IMR-90 (cell line): ENCODE measurements around the gene HSH2D. TPM values are rescaled to one million over a fixed set of nuclear protein-coding genes. Genes with fewer than 3 reads are reported as not detected.

Experiments
- ATAC-seq: fragments of 200-7000 bp; cut with Tn5 transposase; 2 replicates; pipeline ENCODE4 v1.9.1; 2020; ENCODE audit warnings: low read depth, mild to moderate bottlenecking, moderate library complexity
- BruUV-seq: library from RNA; stranded (reverse); fragments of 400-500 nt; replicated peaks from 2 replicates; lab custom pipeline; 2021; lab: Mats Ljungman, UMichigan
- CTCF ChIA-PET: fragments of 300-600 bp; formaldehyde crosslinking; extraction: SDS; loops from one replicate; lab custom pipeline; 2021; ENCODE audit warnings: antibody characterized with exemption; lab: Yijun Ruan, JAX
- POLR2A ChIA-PET: fragments of 300-600 bp; sonication (Branson Sonifier 250); formaldehyde crosslinking; loops from one replicate; lab custom pipeline; 2022; ENCODE audit warnings: antibody characterized with exemption; ENCODE audit not compliant: unreplicated experiment; lab: Charles Lee
- DNase-seq: peaks from one replicate; pipeline ENCODE4 v3.0.0; 2013
- H2AFZ ChIP-seq: replicated peaks from 2 replicates; pipeline ENCODE3; 2013; ENCODE audit warnings: low read length, mild to moderate bottlenecking; ENCODE audit not compliant: poor library complexity
- H2AK5ac ChIP-seq: 2 replicates; pipeline ENCODE4 v1.6.1; 2013; ENCODE audit warnings: low read depth, low read length, inconsistent platforms
- H2AK9ac ChIP-seq: replicated peaks from 2 replicates; pipeline ENCODE3; 2013; ENCODE audit warnings: mild to moderate bottlenecking, low read depth, low read length, moderate library complexity; ENCODE audit not compliant: poor library complexity
- H2BK120ac ChIP-seq: 2 replicates; pipeline ENCODE4 v1.6.1; 2013; ENCODE audit warnings: low read depth, low read length, inconsistent platforms
- H2BK15ac ChIP-seq: 3 replicates; pipeline ENCODE4 v1.6.1; 2013; ENCODE audit warnings: low read depth, low read length, inconsistent platforms
- H2BK20ac ChIP-seq: 2 replicates; pipeline ENCODE4 v1.6.1; 2013; ENCODE audit warnings: low read depth, mild to moderate bottlenecking, inconsistent platforms, low read length, moderate library complexity
- H2BK5ac ChIP-seq: 2 replicates; pipeline ENCODE4 v1.6.1; 2013; ENCODE audit warnings: mild to moderate bottlenecking, low read depth, low read length, inconsistent platforms; ENCODE audit not compliant: poor library complexity, severe bottlenecking
- H3K14ac ChIP-seq: replicated peaks from 2 replicates; pipeline ENCODE4 v1.6.1; 2013; ENCODE audit warnings: low read depth, low read length, inconsistent platforms
- H3K18ac ChIP-seq: 2 replicates; pipeline ENCODE4 v1.6.1; 2013; ENCODE audit warnings: low read depth, low read length, control low read depth
- H3K23ac ChIP-seq: 2 replicates; pipeline ENCODE4 v1.6.1; 2013; ENCODE audit warnings: low read depth, low read length, inconsistent platforms
- H3K27ac ChIP-seq: 2 replicates; pipeline ENCODE4 v1.5.1; 2013; ENCODE audit warnings: mild to moderate bottlenecking, control low read depth, low read length; ENCODE audit not compliant: insufficient read depth
- H3K27me3 ChIP-seq: 2 replicates; pipeline ENCODE4 v1.6.1; 2013; ENCODE audit warnings: low read length; ENCODE audit not compliant: control insufficient read depth, insufficient read depth
- H3K36me3 ChIP-seq: 2 replicates; pipeline ENCODE4 v1.6.1; 2013; ENCODE audit warnings: low read length, mixed read lengths; ENCODE audit not compliant: control insufficient read depth, insufficient read depth
- H3K4ac ChIP-seq: 2 replicates; pipeline ENCODE4 v1.6.1; 2013; ENCODE audit warnings: low read depth, low read length, inconsistent platforms
- H3K4me1 ChIP-seq: 2 replicates; pipeline ENCODE4 v1.6.1; 2013; ENCODE audit warnings: low read length, mixed read lengths; ENCODE audit not compliant: control insufficient read depth, insufficient read depth
- H3K4me2 ChIP-seq: 2 replicates; pipeline ENCODE4 v1.6.1; 2013; ENCODE audit warnings: low read depth, mild to moderate bottlenecking, control low read depth, low read length, moderate library complexity
- H3K4me3 ChIP-seq: 2 replicates; pipeline ENCODE4 v1.5.1; 2013; ENCODE audit warnings: low read depth, mild to moderate bottlenecking, control low read depth, low read length, moderate library complexity; ENCODE audit not compliant: insufficient read depth
- H3K56ac ChIP-seq: 2 replicates; pipeline ENCODE4 v1.6.1; 2013; ENCODE audit warnings: low read length, inconsistent platforms; ENCODE audit not compliant: insufficient read depth; ENCODE audit errors: extremely low read depth
- H3K79me1 ChIP-seq, 2 experiments: 2 replicates each; pipeline ENCODE4 v1.6.1; 2013; ENCODE audit warnings: low read length in 2 of 2, inconsistent platforms in 1 of 2, low read depth in 1 of 2
- H3K9ac ChIP-seq: 2 replicates; pipeline ENCODE4 v1.6.1; 2013; ENCODE audit warnings: low read depth, low read length, control low read depth
- H3K9me1 ChIP-seq: 2 replicates; pipeline ENCODE4 v1.6.1; 2013; ENCODE audit warnings: low read length, inconsistent platforms; ENCODE audit not compliant: insufficient read depth
- H3K9me3 ChIP-seq: 2 replicates; pipeline ENCODE4 v1.6.1; 2013; ENCODE audit warnings: low read length; ENCODE audit not compliant: control insufficient read depth, insufficient read depth
- H4K20me1 ChIP-seq: 2 replicates; pipeline ENCODE4 v1.6.1; 2013; ENCODE audit warnings: low read length, inconsistent platforms; ENCODE audit not compliant: insufficient read depth
- H4K5ac ChIP-seq: 2 replicates; pipeline ENCODE4 v1.6.1; 2013; ENCODE audit warnings: mild to moderate bottlenecking, low read depth, low read length, control low read depth
- H4K8ac ChIP-seq, 2 experiments: 2 replicates each; pipeline ENCODE4 v1.6.1; 2013; ENCODE audit warnings: low read depth in 2 of 2, low read length in 2 of 2, control low read depth in 1 of 2, inconsistent platforms in 1 of 2
- H4K91ac ChIP-seq: 2 replicates; pipeline ENCODE4 v1.6.1; 2013; ENCODE audit warnings: low read depth, low read length, inconsistent platforms; ENCODE audit not compliant: insufficient read depth
- CTCF ChIP-seq: conservative IDR thresholded peaks from 2 replicates; pipeline ENCODE4 v1.5.1; 2012; ENCODE audit warnings: mild to moderate bottlenecking, low read depth, low read length, improper control_type of control experiment
- MXI1 ChIP-seq: IDR thresholded peaks from 2 replicates; pipeline ENCODE4 v1.6.1; 2012; ENCODE audit warnings: low read depth, mild to moderate bottlenecking, low read length, moderate library complexity, borderline replicate concordance
- RAD21 ChIP-seq: IDR thresholded peaks from 2 replicates; pipeline ENCODE4 v1.6.1; 2012; ENCODE audit warnings: low read length, improper control_type of control experiment
- SMC3 ChIP-seq: fragments of 150-350 bp; IDR thresholded peaks from 2 replicates; pipeline ENCODE4 v1.6.1; 2016; ENCODE audit warnings: low read depth, mild to moderate bottlenecking, antibody characterized with exemption, low read length, moderate library complexity
- USF2 ChIP-seq: fragments of 150-350 bp; IDR thresholded peaks from 2 replicates; pipeline ENCODE4 v1.6.1; 2017; ENCODE audit warnings: mild to moderate bottlenecking, antibody characterized with exemption, low read length, low read depth
- WGBS, 2 experiments: methylation state at CpG; one replicate each; pipeline versions ENCODE4 v1.1.5 to v1.1.7; 2013; ENCODE audit warnings: missing lambda C conversion rate in 2 of 2; ENCODE audit not compliant: insufficient read length in 1 of 2; ENCODE audit errors: extremely low coverage in 2 of 2; 5-methylcytosine and 5-hydroxymethylcytosine counted together
- dilution Hi-C: fragments of 300-500 bp; cut with HindIII; formaldehyde crosslinking; loops from one replicate; pipeline ENCODE4 v1.14.3; 2018; ENCODE audit warnings: low sequenced_read_pairs; ENCODE audit not compliant: unreplicated experiment
- in situ Hi-C: fragments of 300-500 bp; cut with MboI; formaldehyde crosslinking; loops from 3 replicates; pipeline ENCODE4 v1.14.3; 2019; ENCODE audit warnings: low sequenced_read_pairs, inconsistent platforms, mixed read lengths
- intact Hi-C: fragments of 100-400 bp; cut with micrococcal nuclease; formaldehyde crosslinking; loops from 2 replicates; pipeline ENCODE4 v1.10.0; 2022
- polyA plus RNA-seq, 3 experiments: library from polyadenylated mRNA; depleted of rRNA; stranded (reverse); fragments of >200 nt; gene quantifications; 2 replicates each; pipeline ENCODE4 v1.2.3, GENCODE V29; 2012; ENCODE audit warnings: low replicate concordance in 1 of 3
- total RNA-seq: library from RNA; depleted of rRNA; stranded (reverse); fragments of >200 nt; gene quantifications from 2 replicates; pipeline ENCODE4 v1.2.3, GENCODE V29; 2012

The HSH2D gene
- total and polyA plus RNA-seq, 2 of the 4 experiments (the other 2 are of a cell fraction) = not detected

DNA sequence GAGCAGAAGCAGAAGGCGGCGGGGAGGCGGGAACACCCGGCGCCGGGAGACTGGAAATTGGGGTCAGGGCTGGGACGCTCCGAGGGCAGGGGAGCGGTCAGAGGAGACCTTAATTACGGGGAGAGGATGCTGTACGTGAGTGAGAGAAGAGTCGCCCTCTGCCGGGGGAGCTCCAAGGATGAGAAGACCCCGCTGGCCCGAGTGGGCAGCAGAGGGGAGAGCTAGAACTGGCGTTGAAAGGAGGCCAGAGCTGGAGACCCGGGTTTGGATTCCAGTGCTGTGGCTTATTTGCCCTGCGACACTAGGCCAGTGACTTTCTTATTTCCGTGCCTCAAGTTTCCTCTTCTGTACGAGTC lies 42.3 kb downstream of the HSH2D start:
- H2AK5ac ChIP-seq = no peak overlapping the region
- H2BK5ac ChIP-seq = no peak overlapping the region
- H2BK120ac ChIP-seq = no peak overlapping the region
- peaks cover 2% of the 10 kb centered on the region; the same call in 1 of the 2 replicates for H3K4me1 ChIP-seq
- H3K56ac ChIP-seq = peak overlapping the region; percentile 68
- H4K20me1 ChIP-seq = peaks cover 6% of the 10 kb centered on the region; the same call in 1 of the 2 replicates
- intact Hi-C loops = no loop called here
- 5% methylated on average over 14 of the region's 20 CpGs; no CpG with 5 or more reads in 1 of the 2 experiments for WGBS, 2 experiments
- peak overlapping the region; percentile 76 for H3K4ac ChIP-seq
- no TSS peak for BruUV-seq
- peak overlapping the region; percentile 51 to 74; a peak in 2 of 4 replicates for H4K8ac ChIP-seq
- H3K36me3 ChIP-seq = peaks cover 21% of the 10 kb centered on the region
- H4K91ac ChIP-seq = no peak overlapping the region; the same call in 1 of the 2 replicates
- peak overlapping the region; percentile 1; the same call in 1 of the 2 replicates for H3K14ac ChIP-seq
- H2BK20ac ChIP-seq = no peak overlapping the region
- dilution Hi-C loops = no loop called here
- POLR2A ChIA-PET = interaction anchor here (0.6 to 1.4 kb wide), 4 partner anchors 107 to 197 kb away, joined by 3 to 8 read pairs (median 4); partner anchors contain the start of gene TPM4
- no peaks in the 10 kb centered on the region for H3K27me3 ChIP-seq
- H3K23ac ChIP-seq = no peak overlapping the region; the same call in 1 of the 2 replicates
- in situ Hi-C loops = loop anchor here (5.0 to 25.0 kb wide), 5 partner anchors 73 to 1073 kb away; partner anchors contain the start of genes AKAP8L, CYP4F3, RAB8A and SYDE1
- H3K27ac ChIP-seq = peak overlapping the region; percentile 66
- H2AK9ac ChIP-seq = peak overlapping the region; percentile 97
- H3K79me1 ChIP-seq = peaks cover 15 to 45% of the 10 kb centered on the region in 2 experiments
- H2BK15ac ChIP-seq = no peak overlapping the region
- peak; percentile 41 for DNase-seq
- TF ChIP-seq CTCF (peak; percentile 52), SMC3 (peak; percentile 35; the same call in 1 of the 2 replicates), RAD21 (peak; percentile 40), USF2 (no peak), MXI1 (no peak)
- H2AFZ ChIP-seq = peak overlapping the region; percentile 92
- peak overlapping the region; percentile 65 for H3K4me3 ChIP-seq
- ATAC-seq = peak; percentile 63
- H3K18ac ChIP-seq = no peak overlapping the region
- CTCF ChIA-PET = interaction anchor here (1.1 to 2.3 kb wide), 2 partner anchors 75 to 144 kb away, joined by 5 to 12 read pairs; no protein-coding TSS in a partner anchor
- H3K9me1 ChIP-seq = peaks cover 7% of the 10 kb centered on the region; the same call in 1 of the 2 replicates
- no peak overlapping the region for H4K5ac ChIP-seq
- H3K4me2 ChIP-seq = peak overlapping the region; percentile 98
- peak overlapping the region; percentile 81 for H3K9ac ChIP-seq
- H3K9me3 ChIP-seq = no peaks in the 10 kb centered on the region
